GM19239 (cell line): ENCODE results near the gene CLPSL2.

Experiments
- DNase-seq: peaks from one replicate; pipeline ENCODE4 v3.0.0; 2011; ENCODE audit warnings: low spot score; ENCODE audit not compliant: insufficient read length
- FAIRE-seq: peaks from 2 replicates; lab custom pipeline; 2011; peaks lifted over from hg19 to GRCh38; lab: Jason Lieb, UNC

CLPSL2 gene

DNA sequence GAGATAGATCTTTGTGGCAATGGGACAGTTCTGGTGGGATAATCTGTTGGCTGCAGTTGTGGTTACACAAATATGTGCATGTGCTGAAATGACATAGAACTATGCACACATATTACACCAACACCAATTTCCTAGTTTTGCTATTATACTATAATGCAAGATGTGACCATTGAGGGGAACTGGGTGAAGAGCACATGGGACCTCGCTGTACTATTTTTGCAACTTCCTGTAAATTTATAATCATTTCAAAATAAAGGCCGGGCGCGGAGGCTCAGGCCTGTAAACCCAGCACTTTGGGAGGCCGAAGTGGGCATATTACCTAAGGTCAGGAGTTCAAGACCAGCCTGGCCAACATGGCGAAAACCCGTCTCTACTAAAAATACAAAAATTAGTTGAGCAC is 30.9 kb upstream of the CLPSL2 start:
- FAIRE-seq: no peak
- no peak for DNase-seq

DNA sequence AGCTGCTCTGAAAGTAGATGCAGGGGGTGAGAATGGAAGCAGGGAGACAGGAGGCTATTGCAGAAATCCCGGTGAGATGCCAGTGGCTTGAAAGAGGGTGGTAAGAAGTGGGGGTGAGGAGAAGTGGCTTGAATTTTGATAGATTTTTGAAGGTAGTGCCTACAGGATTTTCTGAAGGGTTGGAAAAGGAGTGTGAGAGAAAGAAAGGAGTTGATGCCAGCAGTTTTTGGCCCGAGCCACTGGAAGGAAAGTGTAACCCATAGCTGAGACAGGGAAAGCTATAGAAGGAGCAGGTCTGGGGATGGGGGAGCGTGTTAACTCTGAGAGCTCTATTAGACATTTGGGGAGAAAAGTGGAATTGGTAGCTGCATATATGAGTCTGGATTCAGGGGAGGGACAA is 29.9 kb upstream of the CLPSL2 start:
- FAIRE-seq (no peak), DNase-seq (no peak)

DNA sequence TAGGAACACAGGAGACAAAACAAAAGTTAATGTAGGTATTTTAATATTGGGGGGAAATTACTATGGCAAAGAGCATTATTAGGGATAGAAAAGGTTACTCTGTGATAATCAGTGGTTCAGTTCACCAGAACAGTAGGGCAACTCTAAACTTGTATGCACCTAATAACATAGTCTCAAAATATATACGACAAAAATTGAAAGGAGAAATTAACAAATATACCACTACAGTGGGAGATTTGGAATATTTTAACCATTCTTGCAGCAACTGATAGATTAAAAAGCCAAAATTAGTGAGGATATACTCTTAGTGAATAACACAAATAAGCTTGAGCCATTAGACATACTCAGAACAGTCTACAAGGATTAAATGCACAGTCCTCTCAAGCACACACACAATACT is 28.5 kb upstream of the CLPSL2 start:
- FAIRE-seq (no peak), DNase-seq (no peak)

DNA sequence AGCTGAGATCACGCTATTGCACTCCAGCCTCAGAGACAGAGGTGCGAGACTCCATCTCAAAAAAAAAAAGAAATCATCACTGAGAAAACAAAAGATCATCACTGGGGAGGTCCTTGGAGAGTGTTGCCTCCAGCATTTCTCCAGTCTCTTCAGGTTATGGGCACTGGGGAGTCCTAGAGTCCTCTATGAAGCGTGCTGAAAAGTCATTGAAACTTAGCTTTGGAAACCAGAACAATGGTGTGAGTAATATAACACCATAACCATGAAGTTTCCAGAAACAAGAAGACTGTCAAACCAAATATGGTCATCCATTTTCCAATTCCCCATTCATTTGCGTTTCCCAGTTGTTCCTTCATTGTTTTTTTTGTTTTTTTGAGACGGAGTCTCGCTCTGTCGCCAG is 25.8 kb upstream of the CLPSL2 start:
- no peak for FAIRE-seq
- no peak for DNase-seq

DNA sequence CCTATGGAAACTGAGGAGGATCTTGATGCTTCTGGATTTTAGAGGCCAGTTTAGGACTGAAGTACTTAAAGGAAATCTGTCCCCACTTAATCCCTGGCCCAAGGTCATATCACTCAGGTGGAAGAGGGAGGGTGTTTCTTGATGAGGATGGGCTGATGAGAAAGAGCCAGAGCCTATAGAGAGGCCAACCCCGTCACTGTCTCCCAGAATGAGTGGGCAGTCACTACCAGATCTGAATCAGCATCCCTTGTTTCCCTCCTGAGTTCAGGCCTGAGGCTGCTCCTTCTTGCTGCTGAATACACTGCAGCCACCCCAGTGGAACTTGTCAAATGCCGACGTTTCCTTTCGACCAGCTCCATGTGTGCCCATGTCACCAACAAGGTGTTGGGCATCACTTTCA is 24.8 kb upstream of the CLPSL2 start:
- FAIRE-seq (no peak), DNase-seq (no peak)

DNA sequence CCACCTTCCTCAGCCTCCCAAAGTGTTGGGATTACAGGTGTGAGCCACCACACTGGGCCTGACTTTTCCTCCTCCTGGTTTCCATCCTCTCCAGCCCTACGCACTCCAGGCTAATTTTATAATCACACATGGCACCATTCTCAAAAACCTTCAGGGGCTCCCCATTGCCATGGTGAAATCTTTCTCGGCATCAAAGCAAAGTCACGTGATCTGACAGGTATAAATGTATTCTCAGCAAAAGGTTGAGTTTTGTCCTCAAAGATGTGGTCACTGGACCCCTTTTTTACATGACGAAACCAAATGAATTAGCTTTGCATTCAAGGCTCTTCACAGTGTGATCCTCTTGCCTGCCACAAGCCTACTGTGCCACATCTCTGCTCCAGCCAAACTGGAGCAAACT is 24.1 kb upstream of the CLPSL2 start:
- FAIRE-seq: no peak
- DNase-seq: no peak

DNA sequence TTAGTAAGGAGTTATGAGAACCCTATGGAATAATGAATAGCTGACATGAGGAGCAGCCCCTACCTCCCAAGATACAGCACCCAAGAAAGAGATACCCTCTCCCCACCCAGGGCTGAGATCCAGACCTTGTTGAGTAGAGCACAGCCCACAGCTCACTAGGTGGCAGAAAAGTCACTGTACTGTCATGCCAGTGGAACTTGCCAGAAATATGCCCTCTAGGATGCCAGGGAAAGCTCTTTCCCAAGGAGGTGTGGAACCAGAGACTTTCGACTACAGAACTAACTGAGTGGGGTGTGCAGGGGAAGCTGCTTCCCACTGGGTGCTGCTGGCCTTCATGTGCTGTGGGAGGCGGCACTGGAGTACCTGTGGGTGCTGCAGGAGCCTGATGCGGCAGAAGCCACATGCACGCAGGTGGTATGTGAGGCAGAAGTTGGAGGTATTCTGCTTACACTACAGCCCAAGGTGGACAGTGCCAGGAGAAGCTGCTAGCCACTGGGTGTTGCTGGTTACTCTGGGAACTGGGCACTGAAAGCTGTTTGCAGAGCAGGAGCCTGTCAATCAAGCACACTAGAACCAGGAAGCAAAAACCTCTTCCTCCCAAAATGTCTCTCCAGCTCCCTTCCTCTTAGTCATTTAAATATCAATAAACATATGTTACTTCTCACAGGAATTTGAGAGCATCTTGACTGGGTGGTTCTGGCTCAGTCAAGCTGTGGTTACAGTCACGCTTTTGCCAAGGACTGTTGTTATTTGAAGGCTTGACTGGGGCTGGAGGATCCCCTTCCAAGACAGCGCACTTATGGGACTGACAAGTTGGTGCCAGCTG is 21.7 kb upstream of the CLPSL2 start:
- FAIRE-seq (no peak), DNase-seq (no peak)

DNA sequence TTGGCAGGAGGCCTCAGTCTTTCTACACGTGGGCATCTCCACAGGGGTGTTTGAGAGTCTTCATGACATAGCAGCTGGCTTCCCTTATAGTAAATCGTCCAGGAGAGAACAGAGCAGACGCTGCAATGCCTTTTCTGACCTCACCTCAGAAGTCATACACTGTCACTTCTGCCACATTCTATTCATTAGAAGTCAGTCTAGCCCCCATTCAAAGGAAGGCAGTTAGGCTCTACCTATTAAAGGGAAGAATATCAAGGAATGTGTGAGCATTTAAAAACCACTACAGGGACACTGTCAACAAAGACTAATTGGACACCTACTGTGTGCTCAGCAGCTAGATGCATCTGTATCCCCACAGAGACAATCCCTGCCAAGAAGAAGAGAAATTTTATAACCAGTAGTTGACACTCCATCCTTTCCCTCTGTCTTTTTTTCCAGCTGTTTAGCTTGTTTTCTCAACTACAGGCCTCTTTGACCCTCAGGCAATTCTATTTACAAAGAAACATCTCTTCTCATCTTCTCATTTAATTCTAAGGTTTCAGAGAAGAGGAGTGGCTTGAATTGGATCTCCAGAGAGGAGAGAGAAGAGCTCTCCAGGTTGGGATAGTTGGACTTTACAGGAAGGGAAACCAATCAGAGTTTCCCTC is 21.0 kb upstream of the CLPSL2 start:
- DNase-seq (no peak), FAIRE-seq (no peak)

DNA sequence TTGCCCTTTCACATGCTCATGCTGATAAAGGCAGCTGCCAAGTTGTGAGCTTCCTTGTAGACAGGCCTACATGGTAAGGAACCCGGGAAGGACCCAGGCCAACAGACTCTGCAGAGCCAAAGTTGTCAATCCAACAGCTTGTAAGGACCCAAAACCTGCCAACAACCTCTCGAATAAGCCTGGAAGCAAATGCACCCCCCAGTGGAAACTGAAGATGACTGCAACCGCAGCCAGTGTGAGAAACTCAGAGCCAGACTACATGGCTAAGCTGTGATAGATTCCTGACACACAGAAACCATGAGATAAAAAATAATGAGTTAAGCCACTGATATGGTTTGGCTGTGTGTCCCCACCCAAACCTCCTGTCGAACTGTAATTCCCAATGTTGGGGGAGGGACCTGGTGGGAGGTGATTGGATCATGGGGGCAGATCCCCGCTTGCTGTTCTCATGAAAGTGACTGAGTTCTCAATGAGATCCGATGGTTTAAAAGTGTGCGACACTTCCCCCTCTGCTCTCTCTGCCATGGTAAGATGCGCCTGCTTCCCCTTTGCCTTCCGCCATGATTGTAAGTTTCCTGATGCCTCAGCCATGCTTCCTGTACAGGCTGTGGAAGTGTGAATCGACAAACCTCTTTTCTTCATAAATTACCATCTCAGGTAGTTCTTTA is 18.8 kb upstream of the CLPSL2 start:
- FAIRE-seq: no peak

DNA sequence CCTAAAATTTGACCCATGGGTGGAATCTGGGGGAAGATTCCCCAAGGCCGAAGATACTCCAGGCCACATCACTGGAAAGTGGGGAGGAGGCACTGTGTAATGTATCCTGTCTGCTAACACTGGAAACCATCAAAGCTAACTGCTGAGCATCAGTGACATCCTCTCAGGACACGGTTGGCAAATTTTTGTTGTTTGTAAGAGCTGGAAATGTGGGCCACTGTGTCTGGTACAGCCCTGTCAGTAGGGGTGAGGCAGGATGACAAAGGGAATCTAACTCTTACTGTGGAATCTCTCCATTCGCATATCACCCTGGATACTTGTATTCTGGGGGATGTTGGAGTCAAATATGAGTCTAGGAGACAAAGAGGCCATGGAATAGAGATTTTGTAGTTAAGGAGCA is 17.0 kb upstream of the CLPSL2 start:
- FAIRE-seq (no peak), DNase-seq (no peak)

More for the DNA sequence above, 18.8 kb upstream of the CLPSL2 start:
- DNase-seq: no peak

DNA sequence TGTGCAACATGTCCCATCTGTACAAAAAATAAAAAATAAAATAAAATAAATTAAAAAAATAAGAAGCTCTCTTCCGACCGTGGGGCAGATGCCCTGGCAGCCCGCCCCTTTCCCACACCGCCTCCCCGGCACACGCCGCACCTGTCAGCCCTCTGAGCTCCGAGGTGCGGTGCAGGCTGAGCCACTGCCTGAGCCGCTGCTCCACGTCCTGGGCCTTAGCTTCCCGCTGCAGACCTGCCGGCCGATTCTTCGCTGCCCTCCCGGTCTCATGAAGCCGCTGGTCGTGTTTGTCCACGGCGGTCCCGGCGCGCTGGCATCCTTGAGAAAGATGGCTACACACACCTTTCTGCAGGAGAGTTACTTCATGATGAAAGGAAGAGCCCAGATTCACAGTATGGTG is 10.7 kb upstream of the CLPSL2 start:
- FAIRE-seq (no peak), DNase-seq (no peak)

DNA sequence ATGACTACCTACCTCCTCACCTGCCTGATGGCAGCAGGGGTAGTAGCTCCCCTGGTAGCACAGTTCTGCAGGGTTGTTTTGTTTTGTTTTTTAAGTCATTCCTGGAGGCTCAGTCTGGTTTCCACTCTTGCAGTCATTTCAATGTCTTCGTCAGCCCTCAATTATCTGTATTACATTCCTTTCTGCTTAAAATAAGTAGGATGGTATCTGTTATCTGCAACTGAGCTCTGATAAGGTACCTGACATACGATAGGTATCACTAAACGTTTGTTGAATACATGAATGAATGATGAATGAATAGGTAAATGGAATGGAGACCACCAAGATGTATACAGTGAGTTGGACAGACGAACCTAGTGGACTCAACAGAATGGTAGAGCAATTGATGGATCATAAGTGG is 7.2 kb upstream of the CLPSL2 start:
- no peak for FAIRE-seq

DNA sequence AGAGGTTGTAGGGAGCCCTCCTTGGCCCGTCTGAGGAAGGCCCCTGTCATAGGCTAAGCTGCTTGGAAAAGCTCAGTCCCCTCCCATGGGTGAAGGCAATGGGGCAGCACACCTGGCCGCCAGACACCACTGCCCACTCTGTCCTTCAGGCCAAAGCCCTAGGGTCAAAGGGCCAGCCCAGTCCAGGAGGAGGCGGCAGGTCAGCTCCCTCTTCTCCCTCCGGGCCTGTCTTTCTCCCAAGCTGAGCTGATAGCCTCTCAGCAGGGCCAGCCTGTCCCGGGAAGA is 5.1 kb upstream of the CLPSL2 start:
- no peak for FAIRE-seq
- DNase-seq: no peak

More for the DNA sequence above, 7.2 kb upstream of the CLPSL2 start:
- DNase-seq: no peak

DNA sequence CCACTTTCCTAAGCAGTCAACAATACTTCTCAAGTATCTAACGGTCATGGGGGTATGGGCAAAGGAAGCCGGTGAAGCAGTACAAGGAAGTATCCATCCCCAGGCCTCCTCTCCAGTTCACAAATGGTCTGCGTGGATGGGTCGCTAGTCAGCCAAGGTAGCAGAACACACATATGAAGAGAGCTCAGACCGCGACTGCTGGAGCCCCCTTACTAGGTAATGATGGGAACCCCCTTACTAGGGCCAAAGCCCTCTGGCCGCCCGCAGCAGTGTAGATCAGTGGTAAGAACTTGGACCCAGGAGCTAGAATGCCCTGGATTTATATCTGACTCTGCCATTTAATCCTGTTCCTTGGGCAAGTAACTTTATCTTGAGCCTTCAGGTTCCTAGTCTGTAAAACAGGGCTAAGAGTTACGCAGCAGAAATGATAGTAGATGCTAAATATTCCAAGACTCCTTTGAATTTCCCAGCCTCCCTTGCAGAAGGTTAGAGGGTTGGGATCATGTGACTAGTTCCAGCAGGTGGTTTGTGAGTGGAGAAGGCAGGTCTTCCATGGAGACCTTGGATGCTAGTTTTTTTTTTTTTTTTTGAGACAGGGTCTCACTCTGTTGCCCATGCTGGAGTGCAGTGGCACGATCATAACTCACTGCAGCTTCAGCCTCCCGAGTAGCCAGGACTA is 2.1 kb upstream of the CLPSL2 start:
- DNase-seq: no peak
- no peak for FAIRE-seq

DNA sequence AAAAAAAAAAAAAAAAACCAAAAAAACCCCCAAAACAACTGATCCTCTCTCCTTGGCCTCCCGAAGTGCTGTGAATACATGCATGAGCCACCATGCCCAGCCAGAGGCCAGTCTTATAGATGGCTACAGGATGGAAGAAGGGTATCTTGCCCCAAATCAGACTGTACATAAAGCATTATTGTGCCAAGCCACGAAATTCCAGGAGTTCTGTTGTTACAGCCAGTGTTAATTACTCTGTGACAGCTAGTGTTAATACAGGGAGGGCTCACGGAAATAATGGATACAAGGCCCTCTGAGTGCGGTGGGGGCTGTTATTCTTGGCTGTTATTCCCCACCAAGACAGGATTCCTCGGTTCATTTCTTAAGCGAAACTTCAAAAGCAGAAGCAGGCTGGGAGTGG is 1.4 kb upstream of the CLPSL2 start:
- FAIRE-seq: no peak

DNA sequence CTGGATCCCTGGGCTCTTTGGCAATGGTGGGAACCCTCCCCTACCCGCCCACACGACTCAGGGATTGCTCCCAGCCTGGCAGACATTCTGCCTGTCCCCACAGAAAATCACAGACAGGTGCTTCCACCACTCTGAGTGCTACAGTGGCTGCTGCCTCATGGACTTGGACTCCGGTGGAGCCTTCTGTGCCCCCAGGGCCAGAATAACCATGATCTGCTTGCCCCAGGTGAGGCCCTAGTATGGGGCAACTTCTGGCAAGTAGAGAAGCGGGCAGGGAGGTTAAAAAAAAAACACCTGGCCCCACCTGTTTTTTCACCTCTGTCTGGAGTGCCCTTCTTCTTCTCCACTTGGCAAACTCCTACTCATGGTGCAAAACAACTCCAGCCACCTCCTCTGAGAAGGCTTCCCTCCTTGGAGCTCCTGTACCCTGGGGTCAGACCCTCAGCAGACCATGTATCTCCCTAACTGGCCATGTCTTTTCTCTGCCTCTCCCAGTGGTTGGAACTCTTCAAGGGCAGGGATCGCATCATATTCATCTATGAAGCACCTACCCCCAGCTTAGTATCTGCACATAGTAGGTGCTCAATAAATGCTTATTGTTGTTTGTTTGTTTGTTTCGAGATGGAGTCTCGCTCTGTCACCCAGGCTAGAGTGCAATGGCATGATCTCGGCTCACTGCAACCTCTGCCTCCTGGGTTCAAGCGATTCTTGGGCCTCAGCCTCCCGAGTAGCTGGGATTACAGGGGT is 1.1 kb downstream of the CLPSL2 start:
- DNase-seq (no peak), FAIRE-seq (no peak)

More for the DNA sequence above, 1.4 kb upstream of the CLPSL2 start:
- no peak for DNase-seq

DNA sequence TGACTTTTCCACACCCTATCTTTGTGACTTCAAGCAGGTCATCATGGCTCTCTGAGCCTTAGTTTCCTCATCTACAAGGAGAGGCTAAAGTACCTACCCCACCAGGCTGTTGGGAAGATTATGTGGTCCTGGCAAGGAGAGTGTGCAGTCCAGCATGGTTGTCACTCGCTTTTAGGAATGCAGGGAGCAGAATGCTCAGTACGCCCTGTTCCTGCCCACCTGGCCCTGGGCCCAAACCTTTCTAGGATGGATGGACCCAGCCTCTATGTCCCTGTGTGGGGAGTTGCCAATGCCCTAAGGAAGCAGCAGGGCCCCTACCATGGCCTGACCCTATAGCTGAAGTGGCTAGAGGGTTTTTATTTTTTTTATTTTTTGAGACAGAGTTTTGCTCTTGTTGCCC is 2.0 kb downstream of the CLPSL2 start:
- no peak for FAIRE-seq
- no peak for DNase-seq

DNA sequence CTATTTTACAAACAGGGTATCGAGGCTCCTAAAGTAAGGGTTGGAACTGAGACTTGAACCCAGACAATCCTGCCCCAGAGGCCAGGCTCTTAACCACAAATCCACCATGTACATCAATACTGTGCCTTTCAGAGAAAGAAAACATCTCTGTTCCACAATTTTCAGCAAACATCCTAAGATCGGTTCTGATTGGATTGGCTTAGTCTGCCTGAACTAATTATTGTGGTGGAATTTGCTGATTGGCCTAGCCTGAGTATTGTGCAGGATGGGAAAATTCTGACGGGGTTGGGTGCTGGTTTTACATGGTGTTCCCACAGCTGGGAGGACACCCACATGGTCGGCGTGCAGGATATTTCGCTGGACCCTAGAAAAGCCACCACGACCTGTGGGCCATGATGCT is 4.3 kb downstream of the CLPSL2 start, which contains the start of gene CLPSL1:
Gene CLPSL1, plus strand, starts transcription at position 301 of the 400 bp plus-strand sequence. Its CDS starts 92 bp downstream, at position 393.
- FAIRE-seq: no peak

DNA sequence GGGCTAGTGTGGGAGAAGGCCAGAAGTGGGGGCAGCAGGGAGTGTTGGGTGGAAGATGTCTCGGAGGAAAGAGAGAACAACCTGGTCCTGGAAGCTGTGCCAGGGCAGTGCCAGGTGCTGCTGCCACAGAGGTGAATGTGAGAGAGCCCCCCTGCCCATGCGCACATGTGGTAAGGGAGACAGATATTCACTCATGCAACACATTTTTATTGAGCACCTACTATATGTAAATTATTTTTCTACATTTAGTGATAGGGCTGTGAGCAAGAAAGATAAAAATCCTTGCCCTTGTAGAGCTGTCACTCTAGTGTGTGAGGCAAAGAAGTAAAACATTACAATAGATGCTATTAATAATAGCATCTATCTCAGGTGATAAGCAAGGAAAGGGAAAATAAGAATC is 4.9 kb downstream of the CLPSL2 start:
- FAIRE-seq (no peak), DNase-seq (no peak)

More for the DNA sequence above, 4.3 kb downstream of the CLPSL2 start, which contains the start of gene CLPSL1:
- DNase-seq: no peak

DNA sequence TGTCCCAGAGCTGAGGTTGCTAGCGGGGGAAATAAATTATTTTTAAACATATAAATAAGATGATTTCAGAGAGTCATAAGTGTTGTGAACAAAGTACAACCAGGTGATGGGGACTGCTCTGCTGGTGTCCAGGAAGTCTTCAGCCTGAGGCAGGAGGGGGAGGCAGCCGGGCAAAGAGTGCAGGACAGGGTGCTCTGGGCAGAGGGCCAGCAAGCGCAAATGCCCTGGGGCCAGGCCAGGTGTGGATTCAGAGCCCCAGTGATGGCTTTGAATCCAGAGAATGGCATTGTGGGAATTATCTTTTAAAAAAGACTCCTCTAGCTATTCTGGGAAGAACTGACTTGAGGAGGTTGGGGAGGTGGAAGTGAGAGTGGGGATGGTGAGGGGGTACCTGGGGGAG is 6.0 kb downstream of the CLPSL2 start:
- no peak for FAIRE-seq
- no peak for DNase-seq
